ENCODE measurements around the gene ZNF639.

DNA sequence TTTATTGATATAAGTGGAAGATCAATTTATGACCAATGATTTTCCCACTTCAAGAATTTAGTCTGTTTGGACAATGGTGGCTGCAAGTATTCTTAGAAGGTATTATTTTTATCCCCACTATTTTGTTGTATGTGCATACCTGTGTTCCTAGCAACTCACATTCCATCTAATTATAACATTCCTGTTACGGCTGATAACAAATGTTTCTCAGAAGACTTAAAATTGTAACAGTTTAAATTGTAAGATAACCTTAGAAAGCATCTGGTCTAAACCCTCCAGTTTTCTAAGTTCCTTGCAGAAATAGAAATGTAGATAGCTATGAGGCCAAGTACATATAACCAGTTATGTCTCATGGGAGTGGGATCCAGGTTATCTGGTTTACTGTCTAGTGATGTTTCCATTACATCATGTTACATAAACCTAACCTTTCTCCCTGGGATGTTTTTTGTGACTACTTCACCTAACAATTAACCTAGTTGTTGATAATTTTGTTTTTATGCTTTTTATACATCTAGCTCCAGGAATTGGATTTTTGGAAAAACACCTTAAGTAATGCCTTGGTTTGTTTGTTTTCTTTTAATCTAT lies 13.6 kb downstream of the ZNF639 start:
- TF ChIP-seq, protein P1, sequence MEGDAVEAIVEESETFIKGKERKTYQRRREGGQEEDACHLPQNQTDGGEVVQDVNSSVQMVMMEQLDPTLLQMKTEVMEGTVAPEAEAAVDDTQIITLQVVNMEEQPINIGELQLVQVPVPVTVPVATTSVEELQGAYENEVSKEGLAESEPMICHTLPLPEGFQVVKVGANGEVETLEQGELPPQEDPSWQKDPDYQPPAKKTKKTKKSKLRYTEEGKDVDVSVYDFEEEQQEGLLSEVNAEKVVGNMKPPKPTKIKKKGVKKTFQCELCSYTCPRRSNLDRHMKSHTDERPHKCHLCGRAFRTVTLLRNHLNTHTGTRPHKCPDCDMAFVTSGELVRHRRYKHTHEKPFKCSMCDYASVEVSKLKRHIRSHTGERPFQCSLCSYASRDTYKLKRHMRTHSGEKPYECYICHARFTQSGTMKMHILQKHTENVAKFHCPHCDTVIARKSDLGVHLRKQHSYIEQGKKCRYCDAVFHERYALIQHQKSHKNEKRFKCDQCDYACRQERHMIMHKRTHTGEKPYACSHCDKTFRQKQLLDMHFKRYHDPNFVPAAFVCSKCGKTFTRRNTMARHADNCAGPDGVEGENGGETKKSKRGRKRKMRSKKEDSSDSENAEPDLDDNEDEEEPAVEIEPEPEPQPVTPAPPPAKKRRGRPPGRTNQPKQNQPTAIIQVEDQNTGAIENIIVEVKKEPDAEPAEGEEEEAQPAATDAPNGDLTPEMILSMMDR (optimal IDR thresholded peaks at IDR 0.05 in 1 of 3, IDR thresholded peaks at IDR 0.05 in 1 of 3, conservative IDR thresholded peaks at IDR 0.05 in 1 of 3; ENCODE audit: extremely low read depth in 1 of 3, insufficient read depth in 2 of 3, low read length in 3 of 3): no peak
- no peak for TF ChIP-seq EZH2 (IDR thresholded peaks at IDR 0.05; ENCODE audit: low read length)
